ENCODE data around the gene SLC25A21. TPM values are rescaled to one million over a fixed set of nuclear protein-coding genes. Genes with fewer than 3 reads are reported as not detected.
"Not testable (repeated sequence)": the region's sequence is repeated elsewhere in the genome, so short reads cannot be mapped to it uniquely, and the experiment has no call there.

SLC25A21 gene
- total RNA-seq, 2 experiments from 2014 or later, result not detected

DNA sequence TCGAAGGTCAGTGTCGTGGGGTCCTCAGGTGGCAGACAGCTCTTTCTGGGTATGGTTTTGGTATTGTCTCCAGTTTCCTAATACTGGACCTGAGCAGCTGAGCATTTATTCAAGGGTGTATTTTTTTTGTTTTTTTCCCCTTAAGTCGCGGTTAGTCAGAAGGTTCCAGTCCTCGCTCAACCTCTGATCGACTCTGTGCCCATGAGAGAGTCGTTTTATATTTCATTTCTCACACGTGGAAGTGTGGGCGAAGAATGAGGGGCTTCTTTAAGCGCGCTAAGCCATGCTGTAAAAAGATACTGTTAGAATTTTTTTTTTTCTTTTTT, 25.8 kb upstream of the SLC25A21 start:
- H3K27ac Mint-ChIP-seq, result no peak overlapping the region
- H3K36me3 Mint-ChIP-seq (ENCODE audit: low read depth), result no peaks in the 10 kb centered on the region
- intact Hi-C loops (cut with micrococcal nuclease), result no loop called here
- CTCF ChIA-PET, result no interaction called here
- peaks cover 11% of the 10 kb centered on the region for H3K4me1 Mint-ChIP-seq (ENCODE audit: low read depth)
- peak overlapping the region; percentile 67 for H3K4me3 Mint-ChIP-seq
- DNase-seq, result no peak
- no peaks in the 10 kb centered on the region for H3K9me3 Mint-ChIP-seq
- H3K27me3 Mint-ChIP-seq (ENCODE audit: low read depth), result peaks cover 21% of the 10 kb centered on the region

DNA sequence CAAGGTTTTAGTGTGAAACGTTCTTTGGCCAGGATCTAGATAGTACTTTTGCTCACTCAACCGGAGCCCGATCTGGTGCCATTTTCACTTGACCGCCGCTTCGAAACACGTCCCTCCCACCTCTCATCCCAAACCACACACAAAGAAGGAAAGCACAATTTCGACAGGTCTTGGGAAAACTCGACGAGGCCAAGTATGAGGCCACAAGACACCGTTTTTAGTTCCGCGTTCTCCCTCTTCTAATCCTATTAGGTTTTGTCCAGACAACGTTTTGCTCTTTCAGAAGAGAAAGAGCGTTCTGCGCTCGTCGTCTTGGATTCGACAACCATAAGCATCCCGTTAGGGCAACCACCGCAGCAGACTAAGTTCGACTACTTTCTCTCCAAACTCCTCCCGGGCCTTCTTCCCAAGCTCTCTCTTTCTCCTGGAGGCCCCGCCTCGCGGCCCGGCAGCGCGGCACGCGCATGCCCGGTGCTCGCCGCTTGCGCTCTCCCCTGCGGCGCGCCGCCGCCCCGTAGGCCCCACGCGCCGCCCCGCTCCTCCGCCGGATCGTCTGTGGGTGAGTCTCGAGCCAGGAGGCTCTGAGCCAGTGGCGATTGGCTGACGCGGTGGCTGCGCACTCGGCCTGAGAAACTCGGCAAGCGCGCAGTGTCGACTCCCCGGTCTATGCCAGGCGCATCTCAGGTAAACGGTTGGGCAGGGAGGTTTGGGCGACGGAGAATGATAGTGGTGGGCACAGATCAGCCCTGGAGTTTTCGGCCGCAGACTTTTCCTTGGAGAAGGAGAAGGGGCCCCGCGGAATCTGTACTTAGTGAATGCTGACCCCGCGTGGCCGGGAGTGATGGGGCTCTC, 25.2 kb upstream of the SLC25A21 start, which contains the start of gene MIPOL1:
MIPOL1 (plus strand) TSS at position 517 of the 852 bp plus-strand sequence. CDS start 49,952 bp downstream, outside the sequence.
- Mint-ChIP-seq H3K4me1 (ENCODE audit: low read depth) (peaks cover 11% of the 10 kb centered on the region), H3K4me3 (peak within 1 kb of the TSS; percentile 67), H3K9me3 (no peaks in the 10 kb centered on the region), H3K36me3 (ENCODE audit: low read depth) (no peaks in the 10 kb centered on the region), H3K27me3 (ENCODE audit: low read depth) (peaks cover 21% of the 10 kb centered on the region), H3K27ac (no peak within 1 kb of the TSS)
- peak; percentile 12 for DNase-seq
- CTCF ChIA-PET, result no interaction called here
- intact Hi-C loops (cut with micrococcal nuclease), result no loop called here

DNA sequence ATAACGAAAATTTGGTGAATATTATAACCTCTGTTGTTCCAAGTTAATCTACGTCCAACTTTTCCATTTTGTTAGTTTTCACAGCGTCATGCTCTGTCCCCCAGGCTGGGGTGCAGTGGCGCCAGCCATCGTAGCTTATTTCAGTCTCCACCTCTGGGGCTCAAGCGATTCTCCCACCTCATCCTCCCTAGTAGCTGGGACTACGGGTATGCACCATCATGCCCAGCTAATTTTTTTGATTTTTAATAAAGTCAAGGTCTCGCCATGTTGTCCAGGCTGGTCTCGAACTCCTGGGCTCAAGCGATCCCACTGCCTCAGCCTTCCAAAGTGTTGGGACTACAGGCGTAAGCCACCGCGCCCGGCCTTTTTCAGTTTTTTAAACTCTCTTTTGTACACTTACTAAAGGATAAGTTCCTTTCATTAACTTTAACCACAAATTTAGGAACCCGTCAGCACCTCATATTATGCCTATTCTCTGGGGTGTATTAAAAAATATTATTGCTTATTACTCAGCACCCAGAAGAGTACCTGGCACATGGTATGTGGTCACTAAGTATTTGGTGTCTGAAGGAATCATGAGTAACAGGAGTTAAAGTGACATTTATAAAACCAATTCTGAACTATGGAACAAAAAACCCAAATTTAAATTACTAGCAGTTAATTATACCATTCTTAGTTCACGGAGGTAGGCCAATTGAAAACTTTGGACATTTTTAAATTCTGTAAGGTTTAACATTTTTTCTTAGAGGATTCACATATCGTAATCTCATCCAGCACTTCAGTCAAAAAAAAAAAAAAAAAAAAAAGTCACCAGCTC, 24.4 kb upstream of the SLC25A21 start:
- Mint-ChIP-seq H3K27me3 (ENCODE audit: low read depth) (peaks cover 21% of the 10 kb centered on the region), H3K36me3 (ENCODE audit: low read depth) (no peaks in the 10 kb centered on the region), H3K9me3 (no peaks in the 10 kb centered on the region), H3K27ac (no peak overlapping the region), H3K4me1 (ENCODE audit: low read depth) (peaks cover 11% of the 10 kb centered on the region), H3K4me3 (peak overlapping the region; percentile 67)
- CTCF ChIA-PET, result no interaction called here
- intact Hi-C loops (cut with micrococcal nuclease), result no loop called here
- DNase-seq, result no peak

DNA sequence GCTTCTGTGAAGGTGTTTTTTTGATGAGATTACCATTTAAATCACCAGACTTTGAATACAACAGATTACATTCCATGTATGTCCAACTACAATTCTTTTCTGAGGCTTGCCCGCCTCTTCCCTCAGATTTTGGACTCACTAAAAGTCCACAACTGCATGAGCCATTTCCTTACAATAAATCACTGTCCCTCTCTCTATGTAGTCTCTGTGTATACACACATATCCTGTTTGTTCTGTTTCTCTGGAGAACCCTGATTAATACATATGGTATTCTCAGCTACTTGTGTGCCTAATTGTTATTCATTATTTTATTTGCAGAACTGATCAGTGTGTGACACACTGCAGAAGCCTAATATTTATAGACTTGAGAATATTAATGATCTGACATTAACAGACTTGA, 22.9 kb upstream of the SLC25A21 start:
- Mint-ChIP-seq H3K27me3 (ENCODE audit: low read depth) (peaks cover 25% of the 10 kb centered on the region), H3K36me3 (ENCODE audit: low read depth) (no peaks in the 10 kb centered on the region), H3K9me3 (peaks cover 4% of the 10 kb centered on the region), H3K27ac (no peak overlapping the region), H3K4me1 (ENCODE audit: low read depth) (peaks cover 11% of the 10 kb centered on the region), H3K4me3 (no peak overlapping the region)
- CTCF ChIA-PET, result no interaction called here
- no peak for DNase-seq
- intact Hi-C loops (cut with micrococcal nuclease), result no loop called here

DNA sequence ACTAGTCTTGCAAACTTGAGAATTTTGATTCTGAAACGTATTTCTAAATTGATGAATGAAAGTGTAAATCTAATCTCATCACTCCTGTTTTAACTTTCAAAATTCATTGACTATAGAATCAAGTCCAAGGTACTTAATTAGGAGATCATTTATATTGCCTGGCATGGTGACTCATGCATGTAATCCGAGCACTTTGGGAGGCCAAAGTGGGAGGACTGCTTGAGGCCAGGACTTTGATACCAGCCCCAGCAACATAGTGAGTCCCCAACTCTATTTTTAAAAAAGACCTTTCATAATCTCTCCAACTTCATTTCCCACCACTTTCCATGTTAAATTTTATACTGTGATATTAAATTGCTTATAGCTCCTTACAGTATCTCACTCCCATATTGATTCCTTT, 22.3 kb upstream of the SLC25A21 start:
- peaks cover 25% of the 10 kb centered on the region for H3K27me3 Mint-ChIP-seq (ENCODE audit: low read depth)
- H3K4me1 Mint-ChIP-seq (ENCODE audit: low read depth), result peaks cover 11% of the 10 kb centered on the region
- intact Hi-C loops (cut with micrococcal nuclease), result no loop called here
- CTCF ChIA-PET, result interaction anchor here (0.6 kb wide), 1 partner anchor 46 kb away, joined by 3 read pairs; no protein-coding TSS in a partner anchor
- H3K4me3 Mint-ChIP-seq, result no peak overlapping the region
- H3K9me3 Mint-ChIP-seq, result peaks cover 4% of the 10 kb centered on the region
- DNase-seq, result no peak
- H3K36me3 Mint-ChIP-seq (ENCODE audit: low read depth), result no peaks in the 10 kb centered on the region
- H3K27ac Mint-ChIP-seq, result no peak overlapping the region

DNA sequence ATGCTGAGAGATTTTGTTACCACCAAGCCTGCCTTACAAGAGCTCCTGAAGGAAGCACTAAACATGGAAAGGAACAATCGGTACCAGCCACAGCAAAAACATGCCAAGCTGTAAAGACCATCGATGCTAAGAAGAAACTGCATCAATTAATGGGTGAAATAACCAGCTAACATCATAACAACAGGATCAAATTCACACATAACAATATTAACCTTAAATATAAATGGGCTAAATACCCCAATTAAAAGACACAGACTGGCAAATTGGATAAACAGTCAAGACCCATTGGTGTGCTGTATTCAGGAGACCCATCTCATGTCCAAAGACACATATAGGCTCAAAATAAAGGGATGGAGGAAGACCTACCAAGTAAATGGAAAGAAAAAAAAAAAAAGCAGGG, 17.3 kb upstream of the SLC25A21 start:
- intact Hi-C loops (cut with micrococcal nuclease); H3K4me3 Mint-ChIP-seq; H3K4me1 Mint-ChIP-seq (ENCODE audit: low read depth); H3K36me3 Mint-ChIP-seq (ENCODE audit: low read depth); H3K27ac Mint-ChIP-seq; H3K27me3 Mint-ChIP-seq (ENCODE audit: low read depth); H3K9me3 Mint-ChIP-seq; DNase-seq: not testable (repeated sequence)
- CTCF ChIA-PET, result interaction anchor here (0.6 to 0.7 kb wide), 3 partner anchors 14 to 1100 kb away, joined by 4 to 5 read pairs (median 4); no protein-coding TSS in a partner anchor

DNA sequence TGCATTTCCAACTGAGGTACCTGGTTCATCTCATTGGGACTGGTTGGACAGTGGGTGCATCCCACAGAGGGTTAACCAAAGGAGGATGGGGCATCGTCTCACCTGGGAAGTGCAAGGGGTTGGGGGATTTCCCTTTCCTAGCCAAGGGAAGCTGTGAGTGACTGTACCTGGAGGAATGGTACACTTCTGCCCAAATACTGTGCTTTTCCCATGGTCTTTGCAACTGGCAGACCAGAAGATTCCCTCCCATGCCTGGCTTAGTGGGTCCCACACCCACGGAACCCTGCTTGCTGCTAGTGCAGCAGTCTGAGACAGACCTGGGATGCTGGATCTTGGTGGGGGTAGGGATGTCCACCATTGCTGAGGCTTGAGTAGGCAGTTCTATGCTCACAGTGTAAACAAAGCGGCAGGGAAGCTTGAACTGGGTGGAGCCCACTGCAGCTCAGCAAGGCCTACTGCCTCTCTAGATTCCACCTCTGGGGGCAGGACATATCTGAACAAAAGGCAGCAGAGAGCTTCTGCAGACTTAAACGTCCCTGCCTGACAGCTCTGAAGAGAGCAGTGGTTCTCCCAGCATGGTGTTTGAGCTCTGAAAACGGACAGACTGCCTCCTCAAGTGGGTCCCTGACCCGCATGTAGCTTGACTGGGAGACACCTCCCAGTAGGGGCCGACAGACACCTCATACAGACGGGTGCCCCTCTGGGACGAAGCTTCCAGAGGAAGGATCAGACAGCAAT, 15.6 kb upstream of the SLC25A21 start:
- DNase-seq; intact Hi-C loops (cut with micrococcal nuclease); H3K27ac Mint-ChIP-seq; H3K9me3 Mint-ChIP-seq; H3K4me3 Mint-ChIP-seq; H3K36me3 Mint-ChIP-seq (ENCODE audit: low read depth); H3K27me3 Mint-ChIP-seq (ENCODE audit: low read depth); H3K4me1 Mint-ChIP-seq (ENCODE audit: low read depth): not testable (repeated sequence)
- CTCF ChIA-PET, result interaction anchor here (0.7 kb wide), 1 partner anchor 44 kb away, joined by 3 read pairs; no protein-coding TSS in a partner anchor

DNA sequence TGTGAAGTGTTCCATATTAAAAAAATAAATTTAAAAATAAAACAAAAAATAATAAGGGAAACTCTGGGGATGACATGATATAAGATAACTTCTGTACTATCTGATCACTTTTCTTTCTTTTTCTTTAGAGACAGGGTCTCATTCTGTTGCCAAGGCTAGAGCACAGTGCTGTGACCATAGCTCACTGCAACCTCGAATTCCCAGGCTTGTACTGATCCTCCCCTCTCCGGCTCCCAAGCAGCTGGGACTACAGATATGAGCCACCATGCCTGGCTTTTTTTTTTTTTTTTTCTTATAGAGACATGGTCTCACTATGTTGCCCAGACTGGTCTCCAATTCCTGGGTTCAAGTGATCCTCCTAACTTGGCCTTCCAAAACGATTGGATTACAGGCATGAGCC, 14.9 kb upstream of the SLC25A21 start:
- no peaks in the 10 kb centered on the region for H3K4me1 Mint-ChIP-seq (ENCODE audit: low read depth)

DNA sequence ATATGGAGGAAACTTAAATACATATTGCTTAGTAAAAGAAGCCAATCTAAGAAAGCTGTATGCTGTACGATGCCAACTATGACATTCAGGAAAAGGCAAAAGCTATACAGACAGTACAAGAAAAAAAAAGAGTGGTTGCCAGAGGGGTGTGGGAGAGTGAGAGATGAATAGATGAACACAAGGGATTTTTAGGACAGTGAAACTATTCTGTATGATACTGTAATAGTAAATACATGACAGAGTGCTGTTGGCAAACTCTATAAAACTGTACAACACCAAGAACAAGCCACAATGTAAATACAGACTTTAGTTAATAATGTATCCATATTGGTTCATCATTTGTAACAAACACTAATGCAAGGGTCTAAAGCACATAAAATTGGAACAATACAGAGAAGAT, 14.5 kb upstream of the SLC25A21 start:
- no peaks in the 10 kb centered on the region for H3K36me3 Mint-ChIP-seq (ENCODE audit: low read depth)
- no peak overlapping the region for H3K27ac Mint-ChIP-seq
- peaks cover 4% of the 10 kb centered on the region for H3K27me3 Mint-ChIP-seq (ENCODE audit: low read depth)
- intact Hi-C loops (cut with micrococcal nuclease), result no loop called here
- H3K4me3 Mint-ChIP-seq, result no peak overlapping the region
- H3K4me1 Mint-ChIP-seq (ENCODE audit: low read depth), result no peaks in the 10 kb centered on the region
- DNase-seq, result no peak
- CTCF ChIA-PET, result interaction anchor here (0.7 kb wide), 1 partner anchor 45 kb away, joined by 3 read pairs; no protein-coding TSS in a partner anchor
- peaks cover 5% of the 10 kb centered on the region for H3K9me3 Mint-ChIP-seq

More for the DNA sequence above, 14.9 kb upstream of the SLC25A21 start:
- Mint-ChIP-seq H3K4me3 (no peak overlapping the region), H3K9me3 (peaks cover 5% of the 10 kb centered on the region), H3K36me3 (ENCODE audit: low read depth) (no peaks in the 10 kb centered on the region), H3K27me3 (ENCODE audit: low read depth) (peaks cover 4% of the 10 kb centered on the region), H3K27ac (no peak overlapping the region)
- CTCF ChIA-PET, result interaction anchor here (0.7 kb wide), 1 partner anchor 44 kb away, joined by 3 read pairs; no protein-coding TSS in a partner anchor
- intact Hi-C loops (cut with micrococcal nuclease), result no loop called here
- DNase-seq, result no peak

DNA sequence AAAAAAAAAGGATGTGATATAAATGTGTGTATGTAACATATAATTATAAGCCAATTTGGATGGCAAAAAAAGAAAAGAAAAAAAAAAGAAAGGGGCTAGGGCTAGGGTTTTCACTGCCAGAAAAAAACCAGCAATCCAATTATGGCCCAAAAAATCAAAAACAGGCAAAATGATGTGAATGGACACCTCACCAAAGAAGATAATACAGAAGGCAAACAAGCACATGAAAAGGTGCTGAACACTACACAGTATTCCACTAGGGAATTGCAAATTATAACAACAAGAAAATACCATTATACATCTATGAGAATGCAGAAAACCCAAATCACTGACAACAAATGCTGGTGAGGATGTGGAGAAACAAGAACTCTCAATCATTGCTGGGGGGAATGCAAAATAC, 13.3 kb upstream of the SLC25A21 start:
- no peak for DNase-seq
- no peaks in the 10 kb centered on the region for H3K4me1 Mint-ChIP-seq (ENCODE audit: low read depth)
- intact Hi-C loops (cut with micrococcal nuclease), result no loop called here
- H3K27me3 Mint-ChIP-seq (ENCODE audit: low read depth), result peaks cover 1% of the 10 kb centered on the region
- H3K9me3 Mint-ChIP-seq, result peaks cover 3% of the 10 kb centered on the region
- H3K27ac Mint-ChIP-seq, result no peak overlapping the region
- no peaks in the 10 kb centered on the region for H3K36me3 Mint-ChIP-seq (ENCODE audit: low read depth)
- CTCF ChIA-PET, result no interaction called here
- no peak overlapping the region for H3K4me3 Mint-ChIP-seq

DNA sequence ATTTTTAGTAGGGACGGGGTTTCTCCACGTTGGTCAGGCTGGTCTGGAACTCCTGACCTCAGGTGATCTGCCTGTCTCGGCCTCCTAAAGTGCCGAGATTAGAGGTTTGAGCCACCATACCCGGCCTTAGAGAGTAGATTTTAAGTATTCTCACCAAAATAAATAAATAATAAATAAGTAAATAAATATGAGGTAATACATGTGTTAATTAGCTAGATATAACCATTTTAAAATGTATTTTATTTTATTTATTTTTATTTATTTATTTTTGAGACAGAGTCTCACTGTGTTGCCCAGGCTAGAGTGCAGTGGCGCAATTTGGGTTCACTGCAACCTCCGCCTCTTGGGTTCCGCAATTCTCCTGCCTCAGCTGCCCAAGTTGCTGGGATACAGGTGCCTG, 12.1 kb upstream of the SLC25A21 start:
- H3K27me3 Mint-ChIP-seq (ENCODE audit: low read depth); H3K9me3 Mint-ChIP-seq; intact Hi-C loops (cut with micrococcal nuclease); H3K4me3 Mint-ChIP-seq; DNase-seq; H3K4me1 Mint-ChIP-seq (ENCODE audit: low read depth); H3K36me3 Mint-ChIP-seq (ENCODE audit: low read depth); H3K27ac Mint-ChIP-seq: not testable (repeated sequence)
- CTCF ChIA-PET, result interaction anchor here (0.9 kb wide), 1 partner anchor 46 kb away, joined by 3 read pairs; no protein-coding TSS in a partner anchor

DNA sequence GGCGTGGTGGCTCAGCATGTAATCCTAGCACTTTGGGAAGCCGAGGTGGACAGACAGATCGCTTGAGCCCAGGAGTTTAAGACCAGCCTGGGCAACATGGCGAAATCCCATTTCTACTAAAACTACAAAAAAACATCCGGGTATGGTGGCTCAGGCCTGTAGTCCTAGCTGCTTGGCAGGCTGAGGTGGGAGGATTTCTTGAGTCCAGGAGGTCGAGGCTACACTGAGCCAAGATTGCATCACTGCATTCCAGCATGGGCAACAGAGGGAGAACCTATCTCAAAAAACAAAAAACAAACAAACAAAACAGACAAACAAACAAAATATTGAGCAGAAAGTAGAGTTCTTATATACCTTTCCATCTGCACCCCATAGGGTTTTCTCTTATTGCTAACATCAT, 9.0 kb upstream of the SLC25A21 start:
- Mint-ChIP-seq H3K4me1 (ENCODE audit: low read depth) (no peaks in the 10 kb centered on the region), H3K27me3 (ENCODE audit: low read depth) (no peaks in the 10 kb centered on the region), H3K9me3 (no peaks in the 10 kb centered on the region), H3K4me3 (no peak overlapping the region), H3K27ac (no peak overlapping the region), H3K36me3 (ENCODE audit: low read depth) (no peaks in the 10 kb centered on the region)
- intact Hi-C loops (cut with micrococcal nuclease), result no loop called here
- no peak for DNase-seq
- CTCF ChIA-PET, result no interaction called here
